Activated gamma-delta T cell treated with anti-CD3 and anti-CD28 coated beads, Interleukin-2, amount 50 U/mL, for 16 hours (primary cell): ENCODE results near the gene LYST.

Experiments
- DNase-seq: peaks from one replicate; pipeline ENCODE4 v3.0.0-alpha.2; 2020; ENCODE audit warnings: low read depth

Gene LYST

GRCh38 chr1:235712812-235713211 is 153.9 kb downstream of the LYST start:
- DNase-seq: no peak

- DNase-seq: no peak
Measured at GRCh38 chr1:235710687-235711086, 156.0 kb downstream of the LYST start.

DNA sequence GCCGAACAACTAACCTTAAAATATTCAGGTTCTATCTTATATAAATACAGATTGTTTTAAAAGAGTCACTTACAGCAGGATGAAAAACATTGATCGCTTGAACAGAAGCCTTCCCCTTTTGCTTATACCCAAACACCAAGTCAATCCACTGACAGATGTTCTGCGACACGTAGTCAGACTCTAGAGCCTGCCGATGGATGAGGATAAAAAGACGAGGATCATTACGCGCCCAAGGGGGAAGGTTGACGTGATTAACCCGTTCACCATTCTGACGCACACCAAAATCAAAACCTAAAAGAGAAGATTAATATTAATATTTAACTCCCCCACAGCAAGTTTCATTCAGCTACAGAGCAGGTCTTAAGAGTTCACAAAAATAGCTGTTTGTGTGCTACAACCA is 157.7 kb downstream of the LYST start:
- DNase-seq: no peak

DNA sequence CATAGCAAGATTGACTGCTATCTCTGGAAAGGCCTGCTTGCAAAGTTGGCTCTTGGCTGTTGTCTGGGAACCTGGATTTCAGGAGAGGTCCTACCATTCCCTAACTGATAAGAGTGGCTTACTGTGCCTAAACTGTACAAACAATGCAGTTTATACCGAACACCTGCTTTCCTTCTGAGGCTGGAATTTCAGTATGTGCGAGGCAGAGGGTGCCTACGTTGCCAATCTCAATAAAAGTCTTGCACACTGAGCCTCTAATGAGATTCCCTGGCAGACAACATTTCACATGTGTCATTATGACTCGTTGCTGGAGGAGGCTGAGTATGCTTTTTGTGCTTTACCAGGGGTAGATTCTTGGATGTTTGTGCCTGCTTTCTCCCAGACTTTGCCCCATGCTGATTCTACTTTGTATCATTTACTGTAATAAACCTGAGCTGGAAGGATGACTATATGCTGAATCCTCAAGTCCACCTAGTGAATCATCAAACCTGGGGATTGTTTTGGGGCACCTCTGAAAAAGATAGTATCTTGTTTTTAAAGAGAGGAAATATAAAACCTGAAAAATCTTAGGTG is 158.2 kb downstream of the LYST start:
- DNase-seq: no peak

DNA sequence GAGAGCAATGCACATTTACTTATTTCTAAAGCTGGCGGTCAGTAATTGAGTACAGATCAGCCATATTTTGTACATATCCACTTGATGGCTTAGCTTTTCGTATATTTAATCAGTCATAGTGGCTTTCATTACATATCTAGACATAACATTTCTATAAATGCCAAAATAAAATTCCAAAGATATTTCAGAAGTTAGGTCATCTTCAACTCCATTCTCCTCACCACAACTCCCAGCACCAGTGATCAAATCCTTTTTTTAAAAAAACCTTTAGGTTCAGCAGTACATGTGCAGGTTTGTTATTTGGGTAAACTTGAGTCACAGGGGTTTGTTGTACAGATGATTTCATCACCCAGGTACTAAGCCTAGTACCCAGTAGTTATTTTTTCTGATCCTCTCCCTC is 163.2 kb downstream of the LYST start:
- no peak for DNase-seq

- no peak for DNase-seq
Measured at GRCh38 chr1:235702412-235702811, 164.3 kb downstream of the LYST start.

- no peak for DNase-seq
Measured at GRCh38 chr1:235697508-235697907, 169.2 kb downstream of the LYST start.

- no peak for DNase-seq
Measured at GRCh38 chr1:235689356-235689755, 177.3 kb downstream of the LYST start.

DNA sequence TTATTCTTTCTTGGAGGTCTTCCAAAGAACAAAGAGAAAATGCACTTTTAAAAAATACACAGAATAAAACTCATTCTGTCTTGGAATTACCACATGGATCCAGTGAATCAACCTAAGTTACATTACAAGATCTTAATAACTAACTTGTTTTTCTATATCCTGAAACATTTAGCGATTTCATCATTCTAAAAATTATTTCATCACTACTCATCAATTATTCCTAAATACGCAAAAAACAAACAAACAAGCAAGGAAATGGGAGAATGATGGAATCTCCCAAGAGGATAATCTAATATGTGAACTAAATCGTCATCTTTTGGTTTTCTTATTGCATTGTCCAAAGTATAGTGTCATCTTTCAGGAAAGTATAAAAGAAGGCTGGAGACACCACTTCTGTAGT is 178.6 kb downstream of the LYST start:
- no peak for DNase-seq

DNA sequence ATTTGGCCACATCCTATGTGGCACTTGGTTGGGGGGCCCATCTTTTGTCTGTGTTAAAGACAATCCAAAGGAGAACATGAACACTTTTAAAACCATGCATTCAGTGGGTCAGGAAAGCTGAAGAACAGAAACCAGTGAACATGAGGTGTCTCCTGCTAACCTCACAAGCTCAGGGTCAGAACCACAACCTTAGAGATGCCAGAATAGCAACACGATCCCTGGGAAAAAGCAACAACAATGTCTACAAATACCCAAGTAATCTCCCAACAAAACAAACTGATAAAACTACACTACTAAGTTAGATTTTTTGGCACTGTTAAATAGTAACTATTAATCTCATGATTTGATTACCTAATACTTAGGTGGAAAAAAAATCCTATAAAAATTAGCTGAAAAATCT is 183.1 kb downstream of the LYST start:
- no peak for DNase-seq

DNA sequence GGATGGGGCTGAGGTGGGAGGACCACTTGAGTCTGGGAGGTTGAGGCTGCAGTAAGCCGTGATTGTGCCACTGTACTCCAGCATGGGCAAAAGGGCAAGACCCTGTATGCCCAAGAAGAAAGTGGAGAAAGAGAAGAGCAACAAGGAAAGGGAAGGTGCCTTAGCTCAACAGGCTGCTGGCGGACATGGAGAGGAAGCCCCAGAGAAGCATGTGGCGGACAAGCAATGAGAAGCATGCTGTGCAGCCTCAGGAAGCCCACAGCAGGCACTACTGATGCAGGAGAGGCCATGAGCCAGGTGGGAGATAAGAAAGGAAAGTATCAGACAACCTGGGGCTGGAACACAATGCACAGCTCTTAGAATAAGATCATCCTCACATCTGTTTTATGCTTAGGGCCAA is 184.5 kb downstream of the LYST start:
- no peak for DNase-seq

DNA sequence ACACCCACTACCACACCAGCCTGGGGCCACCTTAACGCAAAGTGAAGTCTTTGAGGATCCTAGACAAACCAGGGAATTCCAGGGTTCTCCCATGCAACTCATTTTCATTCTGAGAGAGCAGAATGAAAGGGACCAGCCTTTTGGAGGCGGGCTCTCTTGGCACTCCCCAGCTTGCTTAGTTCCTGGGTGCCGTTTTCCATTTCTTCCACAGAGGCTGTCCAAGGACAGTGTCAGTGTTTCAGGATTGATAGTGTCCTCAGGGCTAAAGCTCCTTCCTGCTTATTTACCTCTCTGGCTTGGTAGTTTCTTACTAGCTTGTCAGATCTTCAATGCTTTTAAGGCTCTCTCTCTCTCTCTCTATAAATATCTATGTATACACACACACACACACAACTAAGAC is 187.1 kb downstream of the LYST start:
- no peak for DNase-seq

GRCh38 chr1:235679005-235679404 is 187.7 kb downstream of the LYST start:
- no peak for DNase-seq

GRCh38 chr1:235675152-235675890 is 191.4 kb downstream of the LYST start:
- DNase-seq: no peak

DNA sequence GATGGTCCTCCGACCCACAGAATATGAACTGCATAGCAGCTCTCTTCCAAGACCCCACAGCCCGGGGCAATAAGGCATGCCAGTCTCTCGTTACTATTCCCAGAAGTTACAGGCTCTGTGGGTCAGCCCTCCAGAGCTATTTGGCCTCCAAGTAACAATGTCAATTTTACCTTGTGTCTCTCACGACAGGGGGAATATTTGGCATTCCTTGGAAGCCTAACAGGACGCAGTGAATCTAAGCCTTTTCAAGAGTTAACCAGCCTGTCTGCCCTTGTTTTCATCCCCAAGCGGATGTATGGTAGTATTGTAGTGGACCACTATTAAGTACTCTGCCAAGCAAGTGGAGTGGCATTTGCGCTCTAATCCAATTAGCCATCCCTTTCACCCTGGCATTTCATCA is 192.7 kb downstream of the LYST start:
- no peak for DNase-seq

GRCh38 chr1:235671992-235672391 is 194.7 kb downstream of the LYST start:
- no peak for DNase-seq

GRCh38 chr1:235670157-235670776 is 196.4 kb downstream of the LYST start:
- DNase-seq: no peak

- DNase-seq: no peak
Measured at GRCh38 chr1:235669277-235669676, 197.4 kb downstream of the LYST start.

GRCh38 chr1:235663628-235664027 is 203.1 kb downstream of the LYST start:
- no peak for DNase-seq

- DNase-seq: no peak
Measured at GRCh38 chr1:235661568-235661967, 205.1 kb downstream of the LYST start.

DNA sequence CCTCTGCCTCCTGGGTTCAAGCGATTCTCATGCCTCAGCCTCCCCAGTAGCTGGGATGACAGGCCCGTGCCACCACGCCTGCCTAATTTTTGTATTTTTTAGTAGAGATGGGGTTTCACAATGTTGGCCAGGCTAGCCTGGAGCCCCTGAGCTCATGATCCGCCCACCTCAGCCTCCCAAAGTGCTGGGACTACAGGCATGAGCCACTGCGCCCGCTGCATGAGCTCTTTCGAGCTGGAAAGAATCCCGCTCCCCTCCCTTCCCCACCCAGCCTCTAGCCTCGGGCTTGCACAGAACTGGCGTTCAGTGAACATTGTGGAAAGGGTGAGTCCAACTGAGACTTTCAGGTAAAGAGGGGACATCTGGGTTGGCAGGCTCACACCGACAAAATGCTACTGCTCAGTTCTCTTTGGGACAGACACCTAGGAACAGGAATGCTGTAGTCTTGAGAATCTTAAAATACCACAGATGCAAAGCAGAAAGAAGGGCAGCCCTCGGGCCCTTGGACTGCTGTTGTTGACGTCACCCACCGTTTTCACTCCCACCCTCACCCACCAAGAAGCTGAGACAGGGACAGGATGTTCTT is 207.4 kb downstream of the LYST start:
- no peak for DNase-seq

GRCh38 chr1:235657747-235658526 is 208.8 kb downstream of the LYST start:
- no peak for DNase-seq

- DNase-seq: no peak
Measured at GRCh38 chr1:235657269-235657668, 209.4 kb downstream of the LYST start.
